Kidney epithelial cell (primary cell): Measurements from ENCODE around the gene PREX1. TPM values are rescaled to one million over a fixed set of nuclear protein-coding genes. Genes with fewer than 3 reads are reported as not detected.

Experiments
- DNase-seq: peaks from one replicate; pipeline ENCODE4 v3.0.0-alpha.2; 2010; ENCODE audit warnings: low read depth
- H3K27me3 ChIP-seq: 2 replicates; pipeline ENCODE4 v1.6.0; 2011; ENCODE audit warnings: low read length; ENCODE audit not compliant: control insufficient read depth, insufficient read depth
- H3K36me3 ChIP-seq: 2 replicates; pipeline ENCODE4 v1.5.1; 2011; ENCODE audit warnings: low read length; ENCODE audit not compliant: control insufficient read depth, insufficient read depth
- H3K4me3 ChIP-seq: 2 replicates; pipeline ENCODE4 v1.5.1; 2011; ENCODE audit warnings: low read depth, mild to moderate bottlenecking, control low read depth, low read length
- CTCF ChIP-seq: IDR thresholded peaks from 2 replicates; pipeline ENCODE4 v1.5.1; 2011; ENCODE audit warnings: mild to moderate bottlenecking, moderate library complexity, low read length, control low read depth, inconsistent platforms; ENCODE audit not compliant: insufficient read depth, poor library complexity, severe bottlenecking
- total RNA-seq: library from RNA; depleted of rRNA; stranded (reverse); fragments of >200 nt; gene quantifications from 2 replicates; pipeline ENCODE4 v1.2.3, GENCODE V29; 2015

The PREX1 gene
- total RNA-seq, 1 donor from 2014 or later: 3.5 TPM

GRCh38 chr20:48667889-48668413, 159.8 kb downstream of the PREX1 start:
- no peak for TF ChIP-seq CTCF
- peaks cover 14% of the 10 kb centered on the region for H3K27me3 ChIP-seq
- H3K4me3 ChIP-seq: no peak overlapping the region
- DNase-seq: no peak
- no peaks in the 10 kb centered on the region for H3K36me3 ChIP-seq

DNA sequence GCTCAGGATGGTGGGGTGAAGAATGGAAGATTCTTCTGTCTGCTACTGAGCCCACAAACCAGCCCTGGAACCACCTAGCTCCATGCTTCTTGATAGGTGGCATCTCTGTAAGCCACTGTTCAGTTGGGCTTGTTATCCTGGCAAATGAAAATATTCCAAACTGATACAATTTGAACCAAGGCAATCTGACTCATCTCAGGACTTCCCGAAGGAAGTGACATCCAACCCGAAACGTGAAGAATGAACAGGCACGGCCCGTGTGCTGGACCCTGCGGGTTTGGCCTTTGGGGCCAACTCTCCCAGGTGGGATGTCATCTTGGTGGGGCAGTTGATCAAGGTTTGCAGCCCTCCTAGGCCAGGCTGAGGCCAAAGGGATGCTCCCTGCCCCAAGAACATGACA, 160.3 kb downstream of the PREX1 start:
- TF ChIP-seq CTCF: no peak
- DNase-seq: no peak

GRCh38 chr20:48665785-48666184, 162.0 kb downstream of the PREX1 start:
- no peak for TF ChIP-seq CTCF
- Histone ChIP-seq H3K27me3 (peaks cover 2% of the 10 kb centered on the region), H3K36me3 (no peaks in the 10 kb centered on the region), H3K4me3 (no peak overlapping the region)
- no peak for DNase-seq

More for the DNA sequence above, 160.3 kb downstream of the PREX1 start:
- Histone ChIP-seq H3K4me3 (no peak overlapping the region), H3K27me3 (peaks cover 11% of the 10 kb centered on the region), H3K36me3 (no peaks in the 10 kb centered on the region)

GRCh38 chr20:48662711-48663110, 165.1 kb downstream of the PREX1 start:
- DNase-seq: no peak
- TF ChIP-seq CTCF: no peak
- no peak overlapping the region for H3K4me3 ChIP-seq

DNA sequence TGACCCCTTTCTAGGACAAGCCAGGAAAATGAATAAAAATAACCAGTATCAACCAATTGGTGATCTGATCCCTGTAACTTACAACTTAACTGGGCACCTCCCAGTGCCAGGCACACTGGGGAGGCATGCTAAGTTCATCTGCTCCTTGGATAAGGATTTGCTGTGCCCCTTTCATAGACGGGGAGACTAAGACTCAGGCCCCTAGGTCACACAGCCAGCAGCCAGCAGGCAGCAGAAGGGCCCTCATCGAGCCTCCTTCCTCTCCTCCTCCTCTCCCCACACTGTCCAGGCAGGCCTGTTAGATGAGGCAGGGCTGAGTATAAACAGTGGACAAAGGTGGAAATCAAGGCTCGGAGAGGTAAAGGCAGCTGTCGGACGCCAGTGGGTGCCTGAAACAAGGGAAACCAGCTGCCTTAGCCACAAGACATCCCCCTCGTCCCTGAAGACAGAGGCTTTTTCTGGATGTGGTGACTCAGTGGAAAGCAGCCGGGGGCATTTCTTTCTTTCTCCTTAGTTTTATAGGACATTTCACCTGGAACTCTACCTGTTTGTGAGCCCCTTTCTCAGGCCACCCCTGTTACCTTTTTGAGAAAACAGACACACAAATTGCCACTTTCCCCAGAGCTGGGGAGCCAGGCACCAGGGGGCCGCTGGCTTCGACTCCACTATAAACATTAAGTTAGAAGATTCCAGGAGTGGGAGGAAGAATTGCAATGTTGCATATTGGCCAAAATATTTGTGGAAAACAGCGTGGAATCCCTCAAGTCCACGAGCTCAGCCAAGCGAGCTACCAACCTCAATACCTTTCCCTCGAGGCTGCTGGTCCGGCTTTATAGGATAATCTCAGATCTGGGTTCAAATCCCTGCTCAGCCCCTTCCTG, 166.0 kb downstream of the PREX1 start:
- no peaks in the 10 kb centered on the region for H3K27me3 ChIP-seq
- no peak overlapping the region for H3K4me3 ChIP-seq
- TF ChIP-seq CTCF: no peak
- DNase-seq: no peak
- H3K36me3 ChIP-seq: no peaks in the 10 kb centered on the region

More at GRCh38 chr20:48662711-48663110, 165.1 kb downstream of the PREX1 start:
- no peaks in the 10 kb centered on the region for H3K36me3 ChIP-seq
- no peaks in the 10 kb centered on the region for H3K27me3 ChIP-seq
